Uterus (tissue), 2 donors: Measurements from ENCODE around the gene ZNF470.

Experiments used
- POLR2A ChIP-seq, 2 donors: fragments of 450-650 bp; IDR thresholded peaks; one replicate each; pipeline ENCODE4 v1.6.1; 2016; ENCODE audit warnings: antibody characterized with exemption in 2 of 2, mild to moderate bottlenecking in 1 of 2, moderate library complexity in 1 of 2
- TF ChIP-seq, protein P1 (sequence below), 4 experiments: fragments of 200-600 bp in 2 of 4; fragments of 450-650 bp in 2 of 4; sonication (generic) in 2 of 4; IDR thresholded peaks; one replicate each; pipeline ENCODE4 v1.5.1; 2016 to 2019; ENCODE audit warnings: antibody characterized with exemption in 4 of 4, mild to moderate bottlenecking in 2 of 4, moderate library complexity in 1 of 4

DNA sequence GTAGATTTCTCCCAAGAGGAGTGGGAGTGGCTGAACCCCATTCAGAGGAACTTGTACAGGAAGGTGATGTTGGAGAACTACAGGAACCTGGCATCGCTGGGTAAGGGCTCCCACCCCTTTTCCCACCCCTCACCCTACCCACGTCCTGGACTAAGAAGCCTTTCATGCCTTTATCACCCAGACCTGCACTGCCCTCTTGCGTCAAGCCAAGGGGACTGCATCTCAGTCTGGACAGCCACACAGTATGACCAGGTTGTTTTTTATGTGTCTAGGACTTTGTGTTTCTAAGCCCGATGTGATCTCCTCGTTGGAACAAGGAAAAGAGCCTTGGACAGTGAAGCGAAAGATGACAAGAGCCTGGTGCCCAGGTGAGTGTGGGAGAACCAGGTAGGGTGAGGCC, 19.7 kb upstream of the ZNF470 start:
- TF ChIP-seq, protein P1, sequence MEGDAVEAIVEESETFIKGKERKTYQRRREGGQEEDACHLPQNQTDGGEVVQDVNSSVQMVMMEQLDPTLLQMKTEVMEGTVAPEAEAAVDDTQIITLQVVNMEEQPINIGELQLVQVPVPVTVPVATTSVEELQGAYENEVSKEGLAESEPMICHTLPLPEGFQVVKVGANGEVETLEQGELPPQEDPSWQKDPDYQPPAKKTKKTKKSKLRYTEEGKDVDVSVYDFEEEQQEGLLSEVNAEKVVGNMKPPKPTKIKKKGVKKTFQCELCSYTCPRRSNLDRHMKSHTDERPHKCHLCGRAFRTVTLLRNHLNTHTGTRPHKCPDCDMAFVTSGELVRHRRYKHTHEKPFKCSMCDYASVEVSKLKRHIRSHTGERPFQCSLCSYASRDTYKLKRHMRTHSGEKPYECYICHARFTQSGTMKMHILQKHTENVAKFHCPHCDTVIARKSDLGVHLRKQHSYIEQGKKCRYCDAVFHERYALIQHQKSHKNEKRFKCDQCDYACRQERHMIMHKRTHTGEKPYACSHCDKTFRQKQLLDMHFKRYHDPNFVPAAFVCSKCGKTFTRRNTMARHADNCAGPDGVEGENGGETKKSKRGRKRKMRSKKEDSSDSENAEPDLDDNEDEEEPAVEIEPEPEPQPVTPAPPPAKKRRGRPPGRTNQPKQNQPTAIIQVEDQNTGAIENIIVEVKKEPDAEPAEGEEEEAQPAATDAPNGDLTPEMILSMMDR (IDR thresholded peaks at IDR 0.05), result no peak
- TF ChIP-seq POLR2A (IDR thresholded peaks at IDR 0.05), result no peak
